EH (cell line): ENCODE data around the gene PLD1.
"Not testable (repeated sequence)": the region's sequence is repeated elsewhere in the genome, so short reads cannot be mapped to it uniquely, and the experiment has no call there.

ENCODE experiments used
- DNase-seq: peaks from one replicate; pipeline ENCODE4 v3.0.0-alpha.2; 2015; ENCODE audit warnings: low read depth

The PLD1 gene

DNA sequence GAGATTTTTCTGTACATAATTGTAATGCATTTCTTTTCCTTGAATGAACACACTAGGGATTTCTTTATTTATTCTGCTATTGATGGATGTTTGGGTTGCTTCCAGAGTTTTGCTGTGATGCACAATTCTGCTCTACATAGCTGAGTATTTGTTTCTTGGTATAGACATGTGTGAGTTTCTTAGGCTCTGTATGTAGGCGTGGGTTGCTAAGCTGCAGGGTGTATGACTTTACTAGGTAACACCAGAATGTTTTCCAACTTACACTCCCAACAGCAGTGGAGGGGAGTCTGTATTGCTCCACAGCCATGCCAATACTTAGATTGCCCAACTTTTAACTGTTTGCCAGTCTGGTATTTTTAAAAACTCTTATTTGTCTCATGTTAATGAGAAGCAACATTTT lies 194.6 kb downstream of the PLD1 start:
- no peak for DNase-seq

DNA sequence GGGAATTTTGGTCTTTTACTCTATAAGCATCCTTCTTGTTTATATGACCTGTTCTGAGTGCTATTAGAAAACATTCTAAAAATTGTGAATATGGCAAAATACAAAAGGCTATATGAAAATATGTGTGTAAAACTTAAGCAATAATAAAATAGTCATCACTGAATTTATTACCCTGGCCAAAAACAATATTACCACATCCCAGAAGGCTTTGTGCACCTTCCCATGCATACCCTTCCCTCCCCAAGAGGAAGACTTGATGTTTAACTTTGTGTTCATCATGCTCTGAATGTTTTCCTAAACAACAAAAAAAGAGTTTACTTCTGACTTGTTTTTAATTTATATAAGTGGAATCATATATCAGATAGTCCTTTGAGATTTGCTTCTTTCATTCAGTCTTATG lies 195.0 kb downstream of the PLD1 start:
- DNase-seq, result no peak

DNA sequence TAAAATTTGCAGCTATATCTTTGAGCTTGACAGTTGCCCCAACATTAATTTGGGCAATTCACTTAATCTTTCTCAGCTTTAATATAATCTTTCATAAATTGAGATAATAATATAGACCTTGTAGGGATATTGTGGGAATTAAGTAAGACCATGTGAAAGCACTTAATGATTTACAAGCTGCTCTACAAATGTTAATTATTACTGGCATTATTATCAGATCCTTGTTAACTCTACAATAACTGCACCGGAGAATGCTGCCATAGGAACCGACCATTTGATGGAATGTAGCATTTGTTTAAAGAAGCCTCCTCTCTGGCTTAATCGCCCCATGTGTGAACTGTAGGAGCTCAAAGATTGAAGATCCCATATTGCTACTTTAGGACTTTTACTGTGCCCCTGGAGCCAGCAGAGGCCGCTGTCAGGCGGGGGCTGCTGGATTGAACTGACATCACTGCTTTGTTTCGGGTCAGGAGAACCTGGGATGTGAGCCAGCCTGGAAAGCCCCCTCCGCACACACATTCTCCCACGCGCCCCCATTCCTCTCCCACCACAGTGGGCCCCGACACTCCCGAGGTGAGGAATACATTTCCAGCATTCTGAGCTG lies 195.9 kb downstream of the PLD1 start:
- DNase-seq, result peak; percentile 45

DNA sequence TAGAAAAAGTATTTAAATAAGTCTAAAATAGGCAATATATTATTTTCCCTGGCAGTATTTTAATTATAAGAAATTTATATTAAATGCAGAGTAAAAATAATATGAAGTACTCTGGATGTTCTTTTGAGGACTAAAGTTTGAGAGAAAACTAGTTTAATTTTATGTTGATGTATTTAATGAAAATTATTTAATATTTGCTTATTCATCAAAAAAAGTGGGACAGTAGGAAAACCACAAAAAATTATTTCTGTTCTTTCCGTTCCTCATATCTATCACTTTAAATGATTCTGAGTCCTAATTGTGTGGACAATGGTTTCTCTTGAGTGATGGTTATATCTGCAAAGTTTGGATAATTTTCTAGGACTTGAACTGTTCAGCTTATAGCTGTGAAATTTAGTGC lies 202.8 kb downstream of the PLD1 start:
- no peak for DNase-seq

DNA sequence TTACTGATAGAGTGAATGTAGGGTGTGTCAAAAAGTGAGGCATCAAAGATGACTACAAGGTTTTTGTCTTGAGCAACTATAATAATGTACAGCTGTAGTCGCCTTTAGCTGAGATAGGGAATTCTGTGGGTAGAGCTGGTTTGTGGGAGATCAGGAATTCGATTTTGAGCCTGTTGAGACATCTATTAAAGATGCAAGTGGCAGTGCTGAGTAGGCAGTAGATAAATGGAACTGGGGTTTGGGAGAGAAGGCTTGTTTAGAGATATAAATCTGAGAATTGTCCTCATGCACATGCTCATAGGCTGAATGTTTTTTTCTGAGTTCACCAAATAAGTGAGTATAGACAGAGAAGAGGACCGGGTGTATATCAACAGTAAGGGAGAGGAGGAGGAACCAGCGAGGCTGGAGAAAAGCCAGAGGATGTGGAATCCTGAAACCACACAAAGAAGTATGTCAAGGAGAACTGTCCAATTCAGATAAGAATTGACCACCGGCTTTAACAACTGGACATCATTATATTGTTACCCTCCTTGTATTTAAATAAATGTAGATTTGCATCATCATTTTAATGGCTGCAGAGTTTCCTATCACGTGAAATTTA lies 204.0 kb downstream of the PLD1 start:
- peak; percentile 32 for DNase-seq

DNA sequence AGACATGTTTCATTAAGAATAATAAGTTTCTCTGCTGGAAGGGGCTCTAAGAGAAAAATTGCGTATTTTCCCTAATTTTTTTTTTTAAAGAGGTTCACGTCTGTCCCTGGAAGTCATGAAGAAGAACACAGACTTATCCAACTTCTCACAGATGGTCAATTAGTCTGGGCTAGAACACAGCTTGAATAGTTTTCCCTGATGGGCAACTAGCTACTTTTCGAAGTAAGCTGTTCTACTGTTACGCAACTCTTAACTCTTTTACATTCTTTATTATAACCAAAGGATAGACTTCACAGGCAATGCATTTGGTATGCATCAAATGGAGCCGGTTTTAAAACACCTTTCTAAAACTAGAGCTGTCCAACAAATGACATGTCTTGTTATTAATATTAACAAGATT lies 205.9 kb downstream of the PLD1 start:
- no peak for DNase-seq

DNA sequence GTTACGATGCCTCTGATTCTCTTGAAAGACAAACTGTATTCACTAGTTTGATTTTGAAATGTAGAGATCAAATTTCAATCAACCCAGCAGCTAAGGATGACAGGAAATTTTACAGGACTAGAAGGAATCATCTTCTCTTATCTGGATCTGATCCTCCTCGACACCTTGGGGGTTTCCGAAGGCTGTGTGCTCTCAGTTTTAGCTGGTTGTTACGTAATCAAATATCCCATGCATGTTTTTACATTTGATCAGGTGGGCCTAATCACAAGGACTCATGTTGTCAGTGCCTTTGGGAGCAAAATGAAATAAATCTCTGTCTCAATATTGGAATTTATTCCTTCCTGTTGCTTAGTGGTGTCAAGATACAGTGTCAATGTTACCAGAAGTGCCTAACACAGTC lies 208.2 kb downstream of the PLD1 start:
- no peak for DNase-seq

DNA sequence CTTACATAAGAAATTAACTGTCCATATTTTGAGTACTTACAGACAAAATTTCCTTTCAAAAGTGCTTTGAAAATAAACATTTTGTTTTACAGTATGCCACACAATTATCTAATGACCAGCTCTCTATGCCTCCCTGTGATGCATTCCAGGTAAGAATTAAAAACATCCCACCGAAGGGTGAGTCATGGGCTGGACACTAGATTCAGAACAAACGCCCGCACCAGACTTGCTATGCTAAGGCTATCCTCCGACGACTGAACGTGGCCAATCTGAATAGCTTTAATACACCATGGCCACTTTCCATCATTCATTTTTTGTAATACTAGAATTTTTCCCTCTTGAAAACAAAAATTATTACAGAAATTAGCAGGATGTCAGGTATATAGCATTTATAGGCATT lies 210.3 kb downstream of the PLD1 start:
- DNase-seq, result no peak

DNA sequence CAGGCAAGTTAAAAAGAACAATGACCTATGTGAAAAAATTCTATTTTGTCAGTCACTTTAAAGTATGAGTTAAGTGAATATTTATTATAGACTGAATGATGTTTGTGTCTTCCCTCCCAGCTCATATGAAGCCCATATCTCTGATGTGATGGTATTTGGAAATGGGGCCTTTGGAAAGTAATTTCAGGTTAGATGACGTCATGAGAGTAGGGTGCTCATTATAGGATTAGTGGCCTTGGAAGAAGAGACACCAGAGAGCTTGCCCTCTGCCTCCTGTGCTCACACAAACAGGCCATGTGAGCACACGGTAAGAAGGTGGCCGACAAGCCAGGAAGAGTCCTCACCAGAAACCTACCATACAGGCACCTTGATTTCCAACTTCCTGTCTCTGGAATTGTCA lies 211.3 kb downstream of the PLD1 start:
- DNase-seq, result no peak

DNA sequence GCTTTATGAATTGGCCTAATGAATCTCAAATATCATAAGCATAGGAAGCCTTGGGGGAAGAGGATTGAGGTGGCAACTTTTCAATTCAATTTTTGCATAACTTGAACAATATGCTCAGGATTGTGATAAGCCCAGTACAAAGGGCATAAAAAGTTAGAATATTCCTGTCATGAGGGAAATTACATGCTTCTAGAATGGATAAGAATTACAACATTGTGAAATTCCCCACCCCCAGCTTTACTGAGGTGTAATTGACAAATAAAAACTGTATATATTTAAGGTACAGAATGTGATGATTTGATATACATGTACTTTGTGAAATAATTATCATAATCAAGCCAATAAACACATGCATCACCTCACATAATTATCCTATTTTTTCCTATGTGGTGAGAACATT lies 217.5 kb downstream of the PLD1 start:
- DNase-seq, result no peak

DNA sequence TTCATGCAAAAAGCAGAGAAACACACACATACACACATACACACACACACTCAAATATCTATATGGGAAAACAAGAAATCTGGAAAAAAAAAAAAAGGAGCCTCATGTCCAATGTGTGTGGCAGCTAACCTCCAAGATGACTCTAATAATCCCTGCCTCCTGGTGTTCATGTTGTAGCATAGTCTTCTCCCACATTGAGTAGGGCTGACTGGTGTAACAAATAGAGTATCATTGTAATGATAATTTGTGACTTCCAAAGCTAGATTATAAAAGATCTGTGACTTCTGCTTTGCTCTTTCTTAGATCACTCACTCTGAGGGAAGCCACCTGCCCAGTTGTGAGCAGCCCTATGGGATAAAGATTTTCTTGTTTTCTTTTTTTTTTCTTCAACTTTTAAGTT lies 219.2 kb downstream of the PLD1 start:
- no peak for DNase-seq

DNA sequence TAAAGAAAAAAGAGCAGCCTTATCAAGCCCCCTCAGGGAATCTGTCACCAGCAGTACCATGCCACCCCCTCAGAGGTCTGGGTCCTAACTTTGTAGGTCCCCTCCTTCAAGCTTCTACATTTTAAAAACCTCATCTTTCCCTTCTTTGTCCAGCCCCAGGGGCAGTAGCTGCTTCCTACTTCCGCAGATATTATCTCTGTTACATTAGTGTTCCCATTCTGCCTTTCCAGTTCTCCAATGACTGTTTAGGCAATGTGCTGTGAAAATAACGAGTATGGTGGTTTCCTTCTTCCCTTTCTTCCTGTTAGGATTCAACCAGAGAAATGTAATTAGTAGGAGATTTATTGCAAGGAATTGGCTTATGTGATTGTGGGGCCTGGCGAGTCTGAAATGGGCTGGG lies 224.0 kb downstream of the PLD1 start:
- no peak for DNase-seq

DNA sequence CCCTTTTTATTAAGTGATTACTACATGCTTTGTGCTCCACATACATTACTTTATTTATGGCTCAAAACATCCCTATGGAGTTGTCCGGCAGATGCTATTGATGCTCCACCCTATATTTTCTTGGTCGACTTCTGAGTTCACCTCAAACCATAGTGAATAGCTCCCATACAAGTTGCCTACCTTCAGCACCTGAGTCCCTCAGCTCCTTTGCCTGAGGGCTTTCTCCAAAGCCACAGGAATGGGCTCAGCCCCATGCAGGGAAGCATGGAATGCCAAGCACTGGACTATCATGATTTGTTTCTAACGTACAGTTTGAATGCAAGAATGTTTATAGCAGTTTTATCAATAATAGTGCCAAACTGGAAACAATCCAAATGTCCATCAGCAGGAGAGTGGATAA lies 225.2 kb downstream of the PLD1 start:
- peak; percentile 17 for DNase-seq

DNA sequence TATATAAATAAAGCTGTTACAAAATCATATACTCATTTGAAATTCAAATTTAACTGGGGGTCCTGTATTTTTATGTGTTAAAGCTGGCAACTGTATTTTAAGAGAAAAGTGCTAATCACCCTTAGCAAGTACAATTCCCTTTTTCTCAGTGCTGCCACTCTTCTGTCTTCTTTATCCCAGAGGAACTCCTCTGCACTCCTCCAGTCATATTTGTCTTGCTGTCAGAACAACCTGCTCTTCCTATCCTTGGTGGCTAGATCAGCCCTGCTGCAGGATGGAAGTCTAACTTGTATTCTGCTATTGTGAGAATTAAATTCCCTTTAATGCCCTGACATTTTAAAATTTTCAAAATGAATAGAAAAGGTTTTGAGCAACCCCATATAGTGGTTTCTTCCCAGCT lies 226.2 kb downstream of the PLD1 start:
- DNase-seq, result no peak

DNA sequence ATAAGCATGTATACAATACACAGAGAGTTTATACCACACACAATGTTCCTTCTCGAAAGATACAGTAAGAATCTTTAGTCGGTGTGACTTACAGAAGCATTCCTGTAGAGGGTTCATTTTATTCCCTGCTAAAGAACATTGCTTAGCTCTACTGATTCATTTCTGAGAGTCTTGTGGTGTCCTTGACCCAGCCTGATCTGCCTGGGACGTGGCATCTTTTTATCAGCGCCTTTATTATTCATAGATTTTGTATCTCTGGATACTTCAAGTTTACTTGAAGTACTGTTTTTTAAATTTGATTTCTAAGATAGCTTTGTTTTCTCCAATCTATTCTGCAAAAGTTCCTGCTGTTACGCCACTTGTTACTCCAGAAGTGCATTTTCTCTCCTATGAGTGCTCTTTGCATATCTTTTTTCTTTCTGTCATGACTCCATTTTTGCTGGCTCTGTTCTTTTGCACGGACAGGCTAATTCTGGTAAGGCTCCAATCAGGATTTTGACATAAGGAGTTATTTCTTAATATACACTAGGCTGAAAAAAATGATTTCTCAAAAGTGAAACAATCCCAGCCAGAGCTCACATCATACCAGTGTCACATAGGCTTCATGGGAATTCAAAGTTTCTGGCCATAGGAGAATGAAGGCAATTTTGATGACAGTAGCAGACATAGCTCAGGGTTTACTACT lies 235.6 kb downstream of the PLD1 start:
- DNase-seq, result no peak

DNA sequence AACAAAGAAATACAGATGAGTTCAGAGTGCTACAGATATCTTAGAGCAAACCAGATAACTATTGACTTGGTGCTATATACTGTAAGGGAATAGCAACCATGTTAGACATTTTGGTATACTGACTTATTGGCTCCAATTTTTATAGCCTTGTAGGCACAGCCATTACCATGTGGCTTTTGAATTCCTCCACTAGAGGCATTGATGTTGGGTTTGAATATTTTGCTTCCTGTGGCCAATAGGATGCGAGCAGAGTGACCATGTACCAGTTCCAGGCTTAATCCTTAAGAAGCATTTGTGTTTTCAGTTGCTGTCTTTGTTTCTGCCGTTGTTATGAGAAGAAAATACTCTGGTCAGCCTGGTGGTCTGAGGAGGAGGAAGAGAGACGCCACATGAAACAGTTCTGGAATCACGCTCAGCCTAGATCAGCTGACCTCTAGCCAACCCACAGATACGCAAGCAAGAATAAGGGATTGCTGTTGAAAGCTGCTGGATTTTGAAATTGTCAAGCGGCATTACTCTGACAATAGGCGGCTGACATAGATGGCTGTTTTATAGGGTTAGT lies 240.6 kb downstream of the PLD1 start:
- peak; percentile 9 for DNase-seq

DNA sequence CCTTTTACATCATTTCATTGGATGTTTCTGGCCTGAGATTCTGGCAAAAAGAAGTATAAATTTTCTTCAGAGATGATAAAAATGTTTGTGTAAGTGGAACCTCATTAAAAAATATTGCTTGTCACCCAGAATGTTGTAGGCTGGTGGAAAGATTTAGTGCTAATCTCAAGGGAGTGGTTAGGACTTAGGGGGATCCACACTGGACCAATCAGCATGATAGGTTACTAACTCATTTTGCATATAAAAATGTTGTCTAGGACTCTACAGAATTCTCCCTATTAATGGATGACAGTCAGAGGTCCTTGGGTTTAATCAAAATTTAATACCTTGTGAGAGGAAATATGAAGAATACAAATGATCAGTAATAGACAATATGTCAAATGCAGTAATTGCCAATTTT lies 241.5 kb downstream of the PLD1 start:
- DNase-seq, result no peak

DNA sequence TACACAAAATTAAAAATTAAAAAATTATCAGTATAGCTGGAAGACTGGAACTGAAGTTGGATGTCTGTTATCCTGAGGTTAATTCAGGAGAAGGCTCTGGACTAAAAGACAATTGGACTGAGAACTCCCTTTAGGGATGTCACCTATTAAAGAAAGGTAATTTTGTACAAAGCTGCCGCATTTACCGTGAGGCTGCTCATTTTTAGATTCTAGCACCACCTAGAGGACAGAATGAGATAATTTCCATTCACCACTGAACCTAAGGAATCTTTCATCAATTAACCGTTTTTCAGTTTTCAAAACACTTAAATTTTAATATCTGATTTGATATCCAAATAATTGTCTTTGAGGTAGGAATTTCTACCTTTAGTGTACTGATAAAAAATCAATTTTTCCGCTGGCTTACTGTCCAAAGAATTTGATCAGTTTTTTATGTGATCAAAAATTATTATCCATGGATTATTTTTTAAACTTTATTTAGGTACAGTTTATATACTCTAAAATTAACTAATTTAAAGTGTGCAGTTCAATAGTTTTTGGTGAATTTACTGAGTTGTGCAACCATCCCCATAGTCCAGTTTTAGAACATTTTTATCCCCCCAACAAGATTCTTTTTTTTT lies 243.4 kb downstream of the PLD1 start:
- DNase-seq, result peak; percentile 50

DNA sequence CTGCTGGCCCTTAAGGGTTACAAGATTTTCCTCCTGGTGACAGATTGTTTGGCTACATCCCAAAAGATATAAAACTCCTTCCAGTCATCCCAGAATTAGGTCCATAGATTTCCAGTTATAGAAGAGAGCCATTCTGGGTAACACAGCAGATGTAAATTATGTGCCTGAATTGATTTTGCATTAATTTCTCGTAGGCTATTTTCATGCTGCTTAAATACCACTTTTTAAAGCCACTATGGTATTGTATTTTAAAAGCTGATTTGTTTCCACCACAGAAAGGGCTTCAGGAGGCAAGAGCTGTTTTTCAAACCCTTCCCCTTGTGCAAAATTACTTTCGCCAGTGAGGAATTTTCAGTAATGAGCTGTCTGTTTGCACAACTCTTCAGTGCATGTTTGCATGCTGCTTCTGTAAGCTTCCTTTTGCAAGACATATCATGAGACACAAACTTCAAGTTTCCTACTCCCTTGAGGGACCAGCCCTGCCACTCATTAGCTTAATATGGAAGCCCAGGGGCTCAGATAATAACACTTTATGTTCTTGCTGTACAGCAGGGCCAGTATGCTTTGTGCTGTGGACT lies 244.7 kb downstream of the PLD1 start:
- DNase-seq, result peak; percentile 63

DNA sequence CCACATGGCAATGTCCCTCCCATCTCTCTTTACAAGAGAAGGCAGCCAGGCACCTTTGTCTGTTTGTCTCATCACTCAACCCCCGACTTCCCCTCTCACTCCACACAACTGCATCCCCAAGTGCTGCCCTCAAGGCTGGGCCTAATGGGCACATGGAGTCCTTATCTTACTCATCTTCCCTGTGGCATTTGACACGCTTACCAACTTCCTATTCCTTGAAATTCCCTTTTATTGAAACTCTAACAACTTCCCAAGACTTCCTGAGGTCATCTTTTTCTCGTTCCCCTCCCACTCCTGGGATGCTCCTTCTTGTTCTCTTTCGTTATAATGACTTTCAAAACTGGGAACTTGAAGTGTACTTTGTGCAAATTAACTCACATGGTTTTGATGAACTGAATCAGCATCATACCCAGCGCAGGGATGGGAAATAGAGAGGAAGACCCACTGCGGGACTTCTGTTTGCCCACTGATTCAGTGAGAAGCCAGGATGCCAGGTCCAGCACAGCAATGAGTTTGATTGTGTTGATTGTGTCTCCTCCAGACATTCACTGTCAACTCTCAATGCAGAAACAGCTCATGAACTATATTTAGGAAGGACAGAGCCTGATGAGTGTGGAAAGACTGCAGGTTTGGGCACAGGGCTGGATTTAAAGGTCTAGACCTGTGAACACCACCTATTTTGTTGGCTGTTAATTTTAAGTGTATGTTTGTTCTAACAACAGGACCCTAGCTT lies 245.4 kb downstream of the PLD1 start:
- DNase-seq, result peak; percentile 33

DNA sequence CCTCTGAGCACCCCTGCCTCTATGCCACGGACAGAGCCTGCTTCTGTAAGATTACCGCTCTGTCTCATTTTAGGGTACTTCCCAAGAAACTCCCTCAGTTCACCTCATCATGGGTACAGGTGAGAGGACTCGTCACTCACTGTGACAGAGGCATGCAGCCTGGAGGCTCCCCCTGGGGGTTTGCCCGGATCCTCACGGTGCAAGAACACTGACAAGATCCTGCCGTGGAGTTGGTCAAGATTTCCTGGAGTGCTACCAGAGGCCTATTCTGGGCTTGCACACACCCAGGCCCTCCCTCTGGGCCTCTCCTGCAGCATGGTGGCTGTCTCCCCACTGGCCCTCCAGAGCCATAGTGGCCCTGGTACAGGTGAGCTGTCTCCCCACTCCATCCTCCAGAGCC lies 247.0 kb downstream of the PLD1 start:
- no peak for DNase-seq

DNA sequence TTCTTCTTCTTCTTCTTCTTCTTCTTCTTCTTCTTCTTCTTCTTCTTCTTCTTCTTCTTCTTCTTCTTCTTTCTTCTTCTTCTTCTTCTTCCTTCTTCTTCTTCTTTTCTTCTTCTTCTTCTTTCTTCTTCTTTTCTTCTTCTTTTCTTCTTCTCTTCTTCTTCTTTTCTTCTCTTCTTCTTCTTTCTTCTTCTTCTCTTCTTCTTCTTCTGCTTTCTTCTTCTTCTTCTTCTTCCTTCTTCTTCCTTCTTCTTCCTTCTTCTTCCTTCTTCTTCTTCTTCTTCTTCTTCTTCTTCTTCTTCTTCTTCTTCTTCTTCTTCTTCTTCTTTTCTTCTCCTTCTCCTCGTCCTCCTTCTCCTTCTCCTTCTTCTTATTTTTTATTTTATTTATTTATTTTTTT lies 247.8 kb downstream of the PLD1 start:
- not testable (repeated sequence) for DNase-seq
